Activated CD8-positive, alpha-beta memory T cell treated with anti-CD3 and anti-CD28 coated beads for 36 hours (primary cell): Measurements from ENCODE around the gene TTR. TPM values are rescaled to one million over a fixed set of nuclear protein-coding genes. Genes with fewer than 3 reads are reported as not detected.

ENCODE experiments used
- CTCF ChIA-PET: fragments of 350-600 bp; sonication (Branson Sonifier 250); formaldehyde crosslinking; loops from one replicate; lab custom pipeline; 2021; ENCODE audit warnings: antibody characterized with exemption; lab: Charles Lee
- POLR2A ChIA-PET: fragments of 350-600 bp; sonication (Branson Sonifier 250); formaldehyde crosslinking; loops from one replicate; lab custom pipeline; 2021; ENCODE audit warnings: antibody characterized with exemption; lab: Charles Lee
- total RNA-seq, 2 experiments: library from RNA; stranded (reverse); gene quantifications; one replicate each; pipeline ENCODE4 v1.2.3, GENCODE V29; 2021

The TTR gene
- total RNA-seq, 2 experiments from 2014 or later: not detected

DNA sequence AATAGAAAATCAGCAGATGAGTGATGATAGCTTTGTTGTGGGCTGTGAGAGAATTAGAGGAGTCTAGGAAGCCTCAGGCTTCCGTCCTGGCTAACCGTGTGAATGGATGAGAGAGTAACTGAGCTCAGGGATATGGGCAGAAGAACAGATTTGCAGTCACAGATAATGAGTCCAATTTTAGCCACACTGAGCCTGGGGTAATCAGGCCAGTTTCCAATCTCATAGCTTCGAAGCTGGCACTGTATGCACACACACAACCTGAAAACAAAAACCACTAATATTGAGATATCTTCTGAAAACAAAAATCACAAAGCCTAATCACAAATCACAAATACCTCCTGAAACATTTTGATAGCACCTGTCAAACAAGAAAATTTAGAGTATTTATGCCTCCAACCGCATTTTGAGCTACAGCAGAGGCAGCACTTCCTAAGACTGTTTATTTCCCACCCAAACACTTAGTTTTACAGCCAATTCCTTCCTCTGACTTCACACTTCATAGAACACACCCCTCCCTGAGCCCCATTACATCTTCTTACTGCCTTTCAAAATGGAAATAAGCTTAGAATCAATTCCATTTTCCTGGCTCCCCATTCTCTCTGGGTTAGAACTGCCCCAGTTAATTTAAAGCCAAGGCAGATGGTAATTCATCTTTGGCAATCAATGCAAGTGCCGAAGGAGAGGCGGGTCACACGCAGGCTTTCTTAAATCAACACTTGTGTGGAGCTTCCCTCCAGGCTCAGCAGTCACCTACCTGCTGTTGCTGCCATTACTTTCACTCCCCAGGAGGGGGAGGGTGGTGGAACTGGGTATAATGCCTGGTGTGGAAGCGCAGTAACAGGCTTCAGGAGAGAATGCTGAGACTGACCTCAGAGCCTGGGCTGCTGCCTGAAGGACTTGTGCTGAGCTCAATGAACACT, 18.9 kb downstream of the TTR start:
- POLR2A ChIA-PET: no interaction called here
- CTCF ChIA-PET: no interaction called here

DNA sequence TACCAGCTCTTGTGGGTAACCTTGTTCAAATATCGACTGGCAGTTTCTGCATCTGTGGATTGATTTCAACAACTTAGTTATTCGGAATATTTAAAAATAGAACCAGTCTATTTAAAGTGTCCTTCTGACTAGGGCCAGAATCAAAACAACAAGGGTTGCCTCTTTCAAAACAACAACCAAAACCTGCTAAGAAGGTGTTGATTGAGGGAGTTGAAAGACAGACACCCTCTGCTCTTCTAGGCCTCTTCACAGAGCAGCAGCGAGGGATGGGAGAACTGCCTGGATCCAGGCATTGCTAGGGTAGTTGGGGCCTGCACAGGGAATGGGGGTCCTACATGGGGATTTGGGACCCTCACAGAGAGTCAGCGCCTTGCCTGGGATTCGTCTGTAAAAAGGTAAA, 19.8 kb downstream of the TTR start:
- ChIA-PET CTCF (no interaction called here), POLR2A (no interaction called here)

DNA sequence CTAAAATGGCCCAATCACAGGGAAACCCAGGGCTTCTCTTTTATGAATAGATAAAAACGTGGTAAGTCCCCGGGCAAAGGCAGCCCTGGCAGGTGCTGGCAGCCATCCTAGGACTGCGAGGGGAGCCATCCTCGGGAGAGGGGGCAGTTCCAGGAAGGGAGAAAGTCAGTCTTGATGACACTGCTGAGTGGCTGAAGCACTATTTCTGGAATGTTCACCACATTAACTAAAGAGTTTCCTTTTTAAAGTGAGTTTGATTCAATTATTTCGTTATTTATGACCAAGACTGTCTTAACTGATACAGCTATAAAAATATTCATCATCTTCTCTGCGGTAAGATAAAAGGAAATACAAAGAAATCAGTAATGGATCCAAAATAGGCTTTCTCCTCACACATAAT, 20.4 kb downstream of the TTR start:
- ChIA-PET POLR2A (no interaction called here), CTCF (no interaction called here)

GRCh38 chr18:31614044-31614443, 22.4 kb downstream of the TTR start:
- CTCF ChIA-PET: no interaction called here

DNA sequence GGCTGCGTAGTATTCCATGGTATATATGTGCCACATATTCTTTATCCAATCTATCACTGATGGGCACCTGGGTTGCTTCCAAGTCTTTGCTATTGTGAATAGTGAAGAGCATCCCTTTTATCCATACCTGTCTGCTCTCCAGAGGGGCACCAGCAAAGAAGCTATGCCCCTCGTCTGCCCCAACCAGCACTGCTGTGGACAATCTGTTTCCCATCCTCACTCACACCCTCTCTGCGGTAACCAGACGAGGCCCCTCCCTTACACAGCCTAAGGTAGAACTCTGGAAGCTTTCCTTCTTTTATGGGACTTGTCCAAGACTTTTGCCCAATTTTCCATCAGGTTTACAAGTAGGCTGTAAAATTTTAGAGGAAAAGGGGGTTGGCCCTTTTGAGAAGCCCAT, 24.9 kb downstream of the TTR start:
- CTCF ChIA-PET: no interaction called here
- POLR2A ChIA-PET: no interaction called here

More at GRCh38 chr18:31614044-31614443, 22.4 kb downstream of the TTR start:
- POLR2A ChIA-PET: no interaction called here

DNA sequence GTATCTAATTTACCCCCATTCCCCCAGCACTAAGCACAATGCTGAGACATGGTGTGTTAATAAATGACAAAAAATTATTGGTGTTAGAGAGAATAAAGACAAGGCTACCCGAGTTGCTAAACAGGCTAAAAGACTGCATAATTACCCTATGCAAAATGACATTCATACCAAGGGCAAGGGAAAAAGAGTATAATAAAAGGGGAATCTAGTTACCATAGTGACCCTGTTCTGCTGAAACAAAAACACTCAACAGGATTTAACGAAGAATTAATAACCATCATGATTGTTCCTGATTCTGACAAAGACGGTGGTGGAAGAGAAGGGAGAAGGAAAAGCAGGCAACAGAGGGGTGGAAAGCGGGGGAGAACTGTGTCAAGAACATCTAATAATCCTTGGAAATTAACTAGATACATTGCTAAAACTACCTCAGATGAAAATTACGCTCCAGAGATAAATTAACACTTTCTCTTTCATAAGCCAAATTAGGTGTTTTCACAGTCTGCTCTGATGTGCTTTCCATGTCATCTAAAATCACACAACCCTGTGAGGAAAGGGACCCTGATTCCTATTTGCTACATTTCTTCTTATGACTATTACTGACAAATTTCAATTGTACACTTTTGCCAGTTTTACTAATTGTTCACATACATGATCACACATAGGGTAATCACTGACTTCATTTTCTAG, 25.5 kb downstream of the TTR start:
- POLR2A ChIA-PET: no interaction called here
- CTCF ChIA-PET: no interaction called here

- ChIA-PET CTCF (no interaction called here), POLR2A (no interaction called here)
Measured at GRCh38 chr18:31618801-31619200, 27.1 kb downstream of the TTR start.

GRCh38 chr18:31619291-31619690, 27.6 kb downstream of the TTR start:
- ChIA-PET CTCF (no interaction called here), POLR2A (no interaction called here)

DNA sequence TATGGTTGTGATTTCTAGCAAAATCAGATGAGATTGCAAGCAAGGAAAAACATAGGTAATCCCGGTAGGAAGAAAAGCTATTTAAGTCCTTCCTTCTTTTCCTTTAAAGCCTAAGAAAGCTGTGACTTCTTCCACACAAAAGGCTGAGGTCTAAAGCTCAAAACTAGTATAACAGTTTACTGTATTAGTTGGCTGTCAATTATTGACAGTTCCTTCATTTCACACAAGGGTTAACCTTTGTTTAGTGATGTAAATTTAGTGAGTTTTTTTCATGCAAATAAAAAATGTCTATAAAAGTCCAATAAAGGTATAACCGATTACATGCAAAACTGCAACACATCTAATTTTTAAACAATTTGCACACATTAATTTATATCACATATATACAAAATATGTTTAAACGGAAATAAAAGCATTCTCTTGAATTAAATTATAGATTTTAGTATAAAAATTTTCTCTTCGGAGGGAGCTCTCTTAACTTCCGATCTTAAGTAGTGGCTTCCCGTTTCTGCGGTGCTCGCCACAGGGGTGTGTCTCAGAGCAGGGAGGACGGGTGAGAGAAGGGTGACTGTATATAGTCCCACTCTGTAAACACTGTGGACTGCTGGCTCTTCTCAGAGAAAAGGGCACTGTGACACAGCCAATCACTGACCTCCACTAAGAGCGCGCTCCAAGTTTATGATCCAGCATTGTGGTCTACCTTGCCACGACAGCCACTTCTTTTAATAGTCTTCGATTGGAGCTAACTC, 33.4 kb downstream of the TTR start:
- ChIA-PET CTCF (no interaction called here), POLR2A (no interaction called here)

- POLR2A ChIA-PET: no interaction called here
- CTCF ChIA-PET: no interaction called here
Measured at GRCh38 chr18:31626409-31626808, 34.7 kb downstream of the TTR start.

DNA sequence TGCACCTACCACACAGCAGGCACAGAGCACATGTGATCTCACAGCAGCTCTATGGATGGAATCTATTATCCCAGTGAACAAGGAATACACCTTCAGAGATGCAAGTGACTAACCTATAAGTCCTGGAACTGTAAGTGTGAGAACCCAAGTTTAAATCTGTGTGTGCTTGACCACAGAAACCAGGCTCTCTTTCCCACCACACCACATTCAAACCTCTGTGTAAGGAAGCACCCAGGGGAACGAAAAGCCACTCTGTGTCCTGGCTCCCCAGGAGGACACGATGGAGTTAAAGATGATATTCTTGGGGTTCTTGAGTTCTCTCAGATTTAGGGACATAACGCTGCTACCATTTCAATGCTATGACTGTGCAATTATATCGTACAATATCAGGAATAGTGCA, 38.9 kb downstream of the TTR start:
- ChIA-PET POLR2A (no interaction called here), CTCF (interaction anchor here (0.7 kb wide), 1 partner anchor 23 kb away, joined by 3 read pairs; no protein-coding TSS in a partner anchor)

- ChIA-PET POLR2A (no interaction called here), CTCF (no interaction called here)
Measured at GRCh38 chr18:31631526-31631925, 39.8 kb downstream of the TTR start.

DNA sequence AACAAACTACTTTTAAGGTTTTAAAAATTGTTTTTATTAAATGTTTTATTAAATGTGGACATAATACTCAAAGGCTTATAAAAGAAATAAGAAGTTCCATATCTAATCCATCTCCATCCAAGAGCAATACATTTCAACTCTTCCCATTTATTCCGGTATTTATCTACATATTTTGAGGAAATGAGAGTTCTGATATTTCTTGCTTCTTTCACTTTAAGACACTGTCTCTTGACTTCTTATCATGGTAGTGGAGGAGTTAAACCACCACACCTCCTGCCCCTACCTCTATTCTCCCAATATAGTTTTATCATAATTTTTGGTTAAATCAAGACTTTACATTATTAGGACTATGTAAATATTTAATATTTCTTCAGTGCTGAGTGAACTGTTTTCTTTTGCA, 40.7 kb downstream of the TTR start:
- CTCF ChIA-PET: no interaction called here
- POLR2A ChIA-PET: no interaction called here

- CTCF ChIA-PET: no interaction called here
Measured at GRCh38 chr18:31633392-31634330, 42.0 kb downstream of the TTR start.

GRCh38 chr18:31634331-31634713, 42.6 kb downstream of the TTR start:
- ChIA-PET CTCF (interaction anchor here (1.1 kb wide), 1 partner anchor 59 kb away, joined by 3 read pairs; no protein-coding TSS in a partner anchor), POLR2A (no interaction called here)

More at GRCh38 chr18:31633392-31634330, 42.0 kb downstream of the TTR start:
- POLR2A ChIA-PET: no interaction called here

GRCh38 chr18:31636387-31636786, 44.7 kb downstream of the TTR start:
- POLR2A ChIA-PET: no interaction called here
- CTCF ChIA-PET: no interaction called here

- POLR2A ChIA-PET: no interaction called here
- CTCF ChIA-PET: no interaction called here
Measured at GRCh38 chr18:31637445-31637844, 45.8 kb downstream of the TTR start.

DNA sequence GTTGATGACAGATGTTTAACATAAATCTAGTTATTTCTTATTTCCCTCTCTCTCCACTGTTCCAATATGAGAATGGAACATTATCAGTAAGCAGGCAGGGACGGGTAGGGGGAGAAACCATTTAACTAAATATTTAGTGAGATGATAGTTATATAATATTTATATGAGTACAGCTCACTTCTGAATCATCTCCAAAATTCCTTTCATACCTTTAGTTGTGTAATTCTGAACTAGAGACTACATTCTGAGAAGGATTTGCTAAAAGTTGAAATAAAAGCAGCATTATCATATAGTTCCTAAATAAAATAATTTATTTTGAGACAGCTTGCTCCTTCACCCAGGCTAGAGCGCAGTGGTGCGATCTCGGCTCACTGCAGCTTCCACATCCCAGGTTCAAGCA, 51.3 kb downstream of the TTR start:
- ChIA-PET CTCF (no interaction called here), POLR2A (no interaction called here)

DNA sequence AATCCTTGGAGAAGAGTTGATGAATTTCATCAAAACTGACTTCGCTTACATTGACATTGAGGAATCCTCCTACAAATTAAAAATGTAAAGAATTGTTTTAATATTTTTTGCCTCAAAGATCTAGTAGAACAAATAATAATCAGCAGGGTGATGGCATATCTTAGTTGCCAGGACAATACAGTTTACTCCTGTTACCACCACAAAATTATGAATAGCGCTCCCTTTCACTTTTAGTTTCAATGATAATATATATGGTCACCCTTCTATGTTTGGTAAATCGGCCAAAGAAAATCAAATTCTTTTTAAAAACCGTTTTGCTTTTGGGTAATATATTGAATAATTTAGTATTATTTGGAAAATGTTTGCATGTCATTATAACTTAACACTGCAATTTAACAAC, 53.7 kb downstream of the TTR start:
- ChIA-PET POLR2A (no interaction called here), CTCF (no interaction called here)
